ENCODE results near the gene DBI. TPM values are rescaled to one million over a fixed set of nuclear protein-coding genes. Genes with fewer than 3 reads are reported as not detected.

Gene DBI
- total RNA-seq, 1 donor from 2014 or later, result 11.2 TPM

GRCh38 chr2:119419803-119420508 is 53.2 kb downstream of the DBI start:
- intact Hi-C loops (cut with DNase I), result no loop called here
- no peaks in the 10 kb centered on the region for H3K9me3 ChIP-seq
- TF ChIP-seq CTCF (IDR thresholded peaks at IDR 0.05), result no peak
- H3K4me1 ChIP-seq, result no peaks in the 10 kb centered on the region
- H3K27ac ChIP-seq, result no peak overlapping the region
- peak in 1 of 2 donors; percentile 31 for DNase-seq (ENCODE audit: low spot score in 2 of 2)
- no peaks in the 10 kb centered on the region for H3K27me3 ChIP-seq
- H3K36me3 ChIP-seq, result no peaks in the 10 kb centered on the region
- no peak overlapping the region for H3K4me3 ChIP-seq

GRCh38 chr2:119421304-119421703 is 54.5 kb downstream of the DBI start:
- DNase-seq (ENCODE audit: low spot score in 2 of 2), result peak in 1 of 2 donors; percentile 22
- Histone ChIP-seq H3K9me3 (no peaks in the 10 kb centered on the region), H3K4me1 (no peaks in the 10 kb centered on the region), H3K27me3 (no peaks in the 10 kb centered on the region), H3K36me3 (no peaks in the 10 kb centered on the region), H3K27ac (no peak overlapping the region), H3K4me3 (no peak overlapping the region)
- no peak for TF ChIP-seq CTCF (IDR thresholded peaks at IDR 0.05)
- intact Hi-C loops (cut with DNase I), result no loop called here

- Histone ChIP-seq H3K4me1 (no peaks in the 10 kb centered on the region), H3K27me3 (no peaks in the 10 kb centered on the region), H3K4me3 (no peak overlapping the region), H3K27ac (no peak overlapping the region), H3K9me3 (no peaks in the 10 kb centered on the region), H3K36me3 (no peaks in the 10 kb centered on the region)
- no peak for DNase-seq (ENCODE audit: low spot score in 2 of 2)
- intact Hi-C loops (cut with DNase I), result no loop called here
- TF ChIP-seq CTCF (IDR thresholded peaks at IDR 0.05), result no peak
Measured at GRCh38 chr2:119421741-119422140, 55.0 kb downstream of the DBI start.

Other genes with a start within 250 kb of the DBI start
- 11.6 TPM for gene C1QL2, start 208.2 kb upstream of the DBI start, total RNA-seq
- gene STEAP3, start 143.1 kb upstream of the DBI start, total RNA-seq, result 34.5 TPM
- gene C2orf76, start 143 bp upstream of the DBI start, total RNA-seq, result not detected
- 2.3 TPM for gene TMEM37, start 64.9 kb downstream of the DBI start, total RNA-seq
- gene SCTR, start 157.5 kb downstream of the DBI start, total RNA-seq, result not detected
- not detected for gene CFAP221, start 177.5 kb downstream of the DBI start, total RNA-seq

Data from ascending aorta (tissue), 2 donors.